NCI-H2029 (cell line): ENCODE measurements around the gene SLC37A4.
"Not testable (repeated sequence)": the region's sequence is repeated elsewhere in the genome, so short reads cannot be mapped to it uniquely, and the experiment has no call there.

Experiments
- DNase-seq: peaks from one replicate; lab custom pipeline; 2025; lab: John Stamatoyannopoulos, UW

Gene SLC37A4

DNA sequence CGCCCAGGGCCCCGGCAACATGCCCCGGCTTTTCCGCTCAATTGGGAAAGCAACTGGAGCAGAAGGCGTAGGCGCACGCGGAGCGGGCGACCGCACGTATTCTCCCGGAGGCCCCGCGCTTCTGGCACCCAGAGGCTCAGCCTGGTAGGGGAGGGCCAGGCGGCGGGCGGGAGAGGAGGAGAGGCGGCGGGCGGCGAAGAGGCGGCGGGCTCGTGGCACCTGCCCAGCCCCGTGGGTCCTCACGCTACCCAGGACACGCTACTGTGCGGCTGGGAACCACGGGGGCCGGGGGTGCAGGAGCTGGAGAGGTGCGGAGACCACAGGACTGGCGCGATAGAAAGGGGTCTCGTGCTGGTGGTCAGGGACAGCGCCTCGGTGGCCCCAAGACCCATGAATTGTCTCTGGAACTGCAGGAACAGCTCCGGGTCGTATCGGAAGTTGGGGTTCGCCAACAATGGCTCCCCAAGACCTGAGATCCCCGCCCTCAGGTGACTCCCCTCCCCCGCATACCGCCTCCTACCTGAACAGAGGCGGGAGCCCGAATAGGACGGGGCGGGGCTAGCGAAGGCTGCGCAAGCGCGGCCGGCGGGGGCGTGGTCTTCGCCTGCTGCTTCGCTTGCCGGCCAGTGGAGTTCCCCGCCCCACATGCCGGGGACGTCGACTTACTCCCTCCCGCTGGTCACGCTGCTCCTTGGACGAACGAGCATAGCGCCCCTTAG lies at the start of gene SLC37A4:
TSS of gene SLC37A4 (minus strand) at position 549 of the 719 bp plus-strand sequence.
- peak; percentile 97 for DNase-seq

DNA sequence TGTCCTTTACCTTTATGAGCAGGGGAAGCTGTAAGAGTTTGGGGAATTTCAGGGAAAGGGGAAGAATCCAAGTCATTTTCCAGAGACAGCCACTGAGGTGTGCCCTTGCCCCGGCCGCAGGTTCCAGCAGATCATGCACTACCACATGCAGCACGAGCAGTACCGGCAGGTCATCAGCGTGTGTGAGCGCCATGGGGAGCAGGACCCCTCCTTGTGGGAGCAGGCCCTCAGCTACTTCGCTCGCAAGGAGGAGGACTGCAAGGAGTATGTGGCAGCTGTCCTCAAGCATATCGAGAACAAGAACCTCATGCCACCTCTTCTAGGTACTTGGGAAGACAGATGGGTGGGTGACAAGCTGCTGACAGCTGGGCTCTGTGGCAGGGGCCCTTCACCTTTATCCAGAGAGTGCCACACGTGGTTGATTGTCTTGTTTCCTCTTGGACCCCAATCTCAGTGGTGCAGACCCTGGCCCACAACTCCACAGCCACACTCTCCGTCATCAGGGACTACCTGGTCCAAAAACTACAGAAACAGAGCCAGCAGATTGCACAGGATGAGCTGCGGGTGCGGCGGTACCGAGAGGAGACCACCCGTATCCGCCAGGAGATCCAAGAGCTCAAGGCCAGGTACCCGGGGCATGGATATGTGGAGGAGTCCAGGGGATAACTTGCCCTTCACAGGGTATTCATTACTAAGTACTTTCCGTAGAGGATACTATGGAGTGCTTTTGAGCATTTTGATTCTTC lies 48.2 kb upstream of the SLC37A4 start:
- DNase-seq: no peak

DNA sequence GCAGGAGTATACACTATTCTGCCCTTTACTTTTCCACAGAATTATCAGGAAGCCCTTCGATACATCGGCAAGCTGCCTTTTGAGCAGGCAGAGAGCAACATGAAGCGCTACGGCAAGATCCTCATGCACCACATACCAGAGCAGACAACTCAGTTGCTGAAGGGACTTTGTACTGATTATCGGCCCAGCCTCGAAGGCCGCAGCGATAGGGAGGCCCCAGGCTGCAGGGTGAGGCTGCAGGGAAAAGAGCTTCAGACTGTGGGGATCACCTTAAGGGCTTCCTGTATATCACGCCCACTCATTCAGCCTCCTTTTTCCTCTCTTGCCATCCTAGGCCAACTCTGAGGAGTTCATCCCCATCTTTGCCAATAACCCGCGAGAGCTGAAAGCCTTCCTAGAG lies 47.2 kb upstream of the SLC37A4 start:
- no peak for DNase-seq

DNA sequence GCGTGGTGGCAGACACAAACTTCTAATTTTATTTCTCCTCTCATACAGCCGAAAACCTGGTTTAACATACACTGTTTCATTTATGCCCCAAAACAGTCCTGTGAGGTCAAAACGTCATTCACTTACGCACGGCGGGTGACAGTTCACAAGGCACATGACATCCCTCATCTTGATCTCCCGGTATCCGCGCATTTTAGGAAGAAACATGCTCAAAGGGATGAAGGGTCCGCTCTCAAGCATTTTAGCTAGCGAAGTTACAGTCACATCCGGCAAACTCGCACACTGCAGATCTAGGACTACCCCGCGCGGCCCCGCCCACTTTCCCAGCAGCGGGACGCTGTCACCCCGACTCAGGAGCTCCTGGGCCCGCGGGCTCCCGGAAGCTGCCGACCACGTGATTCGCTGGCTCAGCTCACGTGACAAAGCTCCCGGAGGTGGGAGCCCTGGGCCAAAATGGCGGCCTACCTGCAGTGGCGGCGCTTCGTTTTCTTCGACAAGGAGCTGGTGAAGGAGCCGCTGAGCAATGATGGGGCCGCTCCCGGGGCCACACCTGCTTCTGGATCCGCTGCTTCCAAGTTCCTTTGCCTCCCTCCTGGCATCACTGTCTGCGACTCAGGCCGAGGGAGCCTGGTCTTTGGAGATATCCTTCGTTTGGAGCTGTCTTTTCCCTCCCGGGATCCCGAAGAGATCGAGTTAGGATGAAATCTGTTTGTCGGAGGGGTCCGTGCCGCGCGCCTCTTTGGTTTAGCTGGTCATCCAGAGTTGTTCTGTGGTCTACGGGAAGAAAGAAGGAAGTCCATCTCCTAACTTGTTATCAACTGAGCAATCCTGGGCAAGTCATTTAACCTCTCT lies 36.9 kb upstream of the SLC37A4 start, which contains the start of gene VPS11:
TSS of gene VPS11 (plus strand) at position 448 of the 852 bp plus-strand sequence. CDS start at position 454, 6 bp downstream.
- peak; percentile 91 for DNase-seq

DNA sequence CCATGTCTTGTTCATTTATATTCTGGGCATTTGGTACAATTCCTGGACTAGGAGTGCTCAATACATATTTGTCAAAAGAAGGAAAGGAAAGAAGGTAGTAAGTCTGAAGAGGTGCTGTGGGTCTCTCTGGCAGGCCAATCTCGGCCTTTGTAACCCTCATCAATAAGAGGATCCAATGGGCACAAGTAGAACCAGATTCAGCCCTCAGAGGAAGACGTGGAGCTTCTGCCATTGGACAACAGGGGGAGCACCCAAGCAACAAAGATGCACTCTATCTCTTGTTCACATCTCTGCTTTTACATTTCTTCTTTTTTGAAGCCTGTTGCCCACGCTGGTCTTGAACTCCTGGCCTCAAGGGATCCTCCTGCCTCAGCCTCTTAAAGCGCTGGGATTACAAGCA lies 34.7 kb upstream of the SLC37A4 start:
- DNase-seq: no peak

DNA sequence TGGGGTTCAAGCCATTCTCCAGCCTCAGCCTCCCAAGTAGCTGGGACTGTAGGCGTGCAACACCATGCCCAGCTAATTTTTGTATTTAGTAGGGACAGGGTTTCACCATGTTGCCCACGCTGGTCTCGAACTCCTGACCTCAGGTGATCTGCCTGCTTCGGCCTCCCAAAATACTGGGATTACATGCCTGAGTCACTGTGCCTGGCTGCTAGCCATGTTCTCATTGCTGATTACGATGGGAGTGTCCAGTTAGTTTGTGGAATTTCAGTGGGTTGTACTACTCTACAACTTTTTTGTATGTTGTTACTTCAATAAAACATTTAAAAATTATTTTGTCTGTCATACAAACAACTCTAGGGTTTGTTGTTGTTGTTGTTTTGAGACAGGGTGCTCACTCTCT lies 32.1 kb upstream of the SLC37A4 start:
- no peak for DNase-seq

DNA sequence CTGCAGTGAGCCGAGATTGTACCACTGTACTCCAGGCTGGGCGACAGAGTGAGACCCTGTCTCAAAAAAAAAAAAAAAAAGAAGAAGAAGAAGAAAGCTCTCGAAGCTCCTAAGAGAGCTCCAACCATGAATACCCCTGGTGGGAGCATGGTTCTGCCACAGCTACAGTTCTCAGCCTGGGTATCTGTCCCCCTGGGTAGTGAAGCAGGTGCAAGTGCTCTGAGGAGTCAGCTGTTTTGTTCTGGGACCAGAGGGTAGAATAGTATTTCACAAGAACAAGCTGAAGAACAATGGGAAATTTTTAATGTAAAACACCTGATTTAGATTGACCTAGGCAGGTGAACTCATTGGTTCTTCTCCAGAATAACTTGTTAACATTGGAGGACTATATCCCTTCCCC lies 30.6 kb upstream of the SLC37A4 start:
- no peak for DNase-seq

DNA sequence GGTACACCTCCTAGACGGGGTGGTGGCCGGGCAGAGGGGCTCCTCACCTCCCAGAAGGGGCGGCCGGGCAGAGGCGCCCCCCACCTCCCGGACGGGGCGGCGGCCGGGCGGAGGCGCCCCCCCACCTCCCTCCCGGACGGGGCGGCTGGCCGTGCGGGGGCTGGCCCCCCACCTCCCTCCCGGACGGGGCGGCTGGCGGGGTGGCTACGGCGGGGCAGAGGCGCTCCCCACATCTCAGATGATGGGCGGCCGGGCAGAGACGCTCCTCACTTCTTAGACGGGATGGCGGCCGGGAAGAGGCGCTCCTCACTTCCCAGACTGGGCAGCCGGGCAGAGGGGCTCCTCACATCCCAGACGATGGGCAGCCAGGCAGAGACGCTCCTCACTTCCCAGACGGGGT lies 28.5 kb upstream of the SLC37A4 start:
- not testable (repeated sequence) for DNase-seq

DNA sequence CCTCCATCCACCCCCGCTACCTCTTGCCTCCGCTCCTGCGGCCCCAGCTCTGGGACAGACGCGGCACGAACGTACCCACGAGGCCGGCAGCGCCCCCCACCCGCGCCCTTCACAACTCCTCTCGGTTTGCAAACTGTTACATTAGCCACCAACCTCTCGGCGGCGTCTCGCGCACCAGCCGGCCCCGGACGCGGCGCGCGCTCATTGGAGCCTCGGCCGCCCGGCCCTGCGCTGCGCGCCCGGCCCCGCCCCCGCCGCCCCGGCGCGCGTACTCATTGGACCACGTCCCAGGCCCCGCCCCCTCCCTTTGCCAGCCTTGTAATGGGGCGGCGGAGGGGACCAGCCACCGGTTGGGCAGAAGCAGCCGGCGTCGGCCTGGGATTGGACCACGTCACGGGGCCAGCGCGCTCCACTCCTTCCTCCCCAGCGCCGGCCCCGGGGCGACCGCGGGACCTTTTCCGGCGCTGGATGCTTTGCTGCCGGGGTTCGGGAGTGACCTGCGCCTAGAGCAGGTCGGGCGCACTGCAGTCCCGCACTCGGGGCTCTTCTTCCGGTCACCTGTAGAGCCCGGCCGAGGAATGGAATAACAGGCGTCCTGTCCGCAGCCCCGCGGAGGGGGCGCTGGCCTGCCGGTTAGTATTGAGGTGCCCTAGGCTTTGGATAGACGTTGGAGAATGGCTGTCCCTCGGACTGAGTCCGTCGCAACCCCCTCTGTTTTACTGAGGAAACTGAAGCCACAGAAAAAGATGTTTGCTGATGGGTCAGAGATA lies 26.5 kb upstream of the SLC37A4 start, which contains the start of gene HYOU1:
TSS of gene HYOU1 (minus strand) at position 206 of the 770 bp plus-strand sequence. CDS start 1,045 bp downstream, outside the sequence.
- DNase-seq: peak; percentile 92

DNA sequence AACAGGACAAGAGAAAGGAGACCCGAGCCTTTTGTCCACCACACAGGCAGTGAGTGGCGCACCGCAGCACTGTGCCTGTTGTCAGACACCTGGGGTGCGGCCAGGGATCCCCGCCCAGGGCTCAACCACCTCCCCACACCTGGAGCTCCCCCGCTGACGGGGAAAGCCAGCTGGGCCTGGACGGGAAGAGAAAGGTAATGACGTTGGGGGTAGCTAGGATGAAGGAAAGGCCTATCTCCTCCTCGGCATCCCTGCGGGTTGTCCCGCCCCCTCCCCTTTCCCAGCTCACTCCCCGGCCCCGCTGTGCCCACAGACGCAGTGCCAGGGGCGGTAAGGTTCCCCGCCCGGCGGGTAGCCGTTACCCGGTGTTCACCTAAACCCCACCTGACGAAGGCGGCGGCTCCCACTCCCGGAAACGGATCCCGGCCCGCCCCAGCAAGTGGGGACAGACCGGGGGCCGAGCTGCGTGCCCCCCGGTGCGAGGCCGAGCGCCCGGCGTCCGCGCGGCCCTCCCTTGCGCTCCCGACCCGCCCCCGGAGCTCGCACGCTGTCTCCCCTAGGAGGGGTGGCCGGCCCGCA lies 25.8 kb upstream of the SLC37A4 start:
- DNase-seq: no peak

DNA sequence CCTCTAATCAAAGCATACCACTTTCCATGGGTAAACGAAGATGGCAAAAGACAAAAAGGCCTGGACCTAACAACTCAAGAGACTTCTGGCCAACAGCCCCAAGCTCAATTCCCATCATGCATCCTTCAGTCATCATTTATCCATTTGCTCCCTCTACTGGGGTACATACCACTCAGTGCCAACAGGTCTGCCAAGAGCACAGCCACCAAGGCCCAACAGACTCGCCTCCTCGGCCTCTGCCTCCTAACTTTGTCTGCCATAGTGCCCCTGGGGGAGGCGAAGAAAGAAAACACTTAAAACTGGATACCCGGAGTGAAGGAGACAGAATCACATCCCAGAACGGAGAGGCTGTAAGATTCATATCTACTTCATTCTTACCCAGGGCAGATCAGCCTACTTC lies 25.2 kb upstream of the SLC37A4 start:
- DNase-seq: no peak

DNA sequence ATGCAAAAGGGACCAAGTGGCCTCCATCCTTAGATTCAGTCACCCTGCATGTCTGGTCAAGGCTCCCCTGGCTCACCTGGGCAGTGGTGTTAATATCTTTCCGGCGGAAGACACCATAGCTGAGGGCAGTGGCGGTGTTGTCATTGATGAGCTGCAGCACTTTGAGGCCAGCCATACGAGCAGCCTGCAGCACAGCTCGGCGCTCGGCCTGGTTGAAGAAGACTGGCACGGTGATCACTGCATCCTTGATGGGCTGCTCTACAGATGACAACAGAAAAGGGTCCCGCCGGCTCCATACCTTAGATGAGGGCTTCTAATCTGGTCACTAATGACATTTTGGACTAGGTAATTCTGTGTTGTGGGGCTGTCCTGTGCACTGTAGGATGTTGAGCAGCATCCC lies 23.7 kb upstream of the SLC37A4 start:
- no peak for DNase-seq

DNA sequence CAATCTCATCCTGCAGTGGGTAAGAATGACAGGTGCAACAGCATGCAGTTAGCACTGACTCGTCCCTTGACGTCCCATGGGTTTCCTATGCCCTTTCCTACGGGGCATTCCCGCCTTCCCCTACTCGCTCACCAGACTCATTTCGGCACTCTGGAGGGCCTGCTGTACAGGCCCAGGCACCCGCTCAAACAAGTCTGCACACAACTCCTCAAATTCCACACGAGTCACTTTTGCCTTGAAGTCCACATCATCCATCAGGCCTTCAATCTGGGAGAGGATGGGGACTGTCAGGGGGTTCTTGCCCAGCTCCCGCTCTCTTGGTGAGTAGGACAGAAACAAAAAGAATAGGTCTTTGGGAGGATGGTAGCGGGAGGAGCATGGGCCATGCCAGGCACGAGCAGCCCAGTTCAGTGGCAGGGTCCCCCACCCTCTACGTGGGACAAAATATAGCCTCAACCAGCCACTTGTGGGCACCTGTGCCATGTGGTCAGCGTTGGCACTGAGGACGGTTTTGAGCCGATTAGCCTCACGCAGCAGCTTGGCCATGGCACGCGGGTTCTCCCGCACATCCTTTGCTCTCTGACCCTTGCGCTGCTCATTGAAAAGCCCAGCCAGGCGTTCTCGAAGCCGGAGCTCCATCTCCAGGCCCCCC lies 21.6 kb upstream of the SLC37A4 start:
- DNase-seq: no peak

DNA sequence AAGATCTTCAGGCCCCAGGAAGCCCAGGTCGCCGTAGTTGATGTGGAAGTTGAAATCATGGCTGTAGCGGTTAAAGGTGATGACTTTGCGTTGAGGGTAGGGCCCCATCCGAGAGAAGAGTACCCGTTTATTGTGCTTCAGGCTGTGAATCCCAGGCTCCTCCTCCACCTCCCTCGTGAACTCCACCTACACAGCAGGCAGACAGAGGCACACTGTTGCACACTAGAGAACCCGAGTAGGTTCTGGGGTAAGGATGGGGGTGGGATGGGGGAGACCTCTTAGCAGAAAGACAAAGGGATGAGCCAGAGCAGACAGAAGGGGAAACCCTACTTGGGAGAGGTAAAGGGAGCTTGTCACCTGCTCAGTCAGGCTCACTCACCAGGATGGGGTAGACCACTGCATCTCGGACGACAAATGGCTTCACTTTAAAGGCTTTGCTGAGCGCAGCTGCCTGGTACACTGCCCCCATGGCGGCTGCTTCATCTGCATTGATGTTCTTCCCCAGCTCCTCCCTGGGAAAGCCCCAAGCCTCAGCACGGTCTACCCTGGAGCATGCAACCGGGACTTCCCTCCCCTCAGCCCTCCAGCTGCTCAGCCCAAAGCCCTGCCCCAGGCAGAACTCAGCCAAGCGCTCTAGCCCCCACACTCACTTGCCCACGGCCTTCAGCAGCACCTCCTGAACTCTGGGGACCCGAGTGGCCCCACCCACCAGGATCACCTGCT lies 20.9 kb upstream of the SLC37A4 start:
- DNase-seq: no peak

DNA sequence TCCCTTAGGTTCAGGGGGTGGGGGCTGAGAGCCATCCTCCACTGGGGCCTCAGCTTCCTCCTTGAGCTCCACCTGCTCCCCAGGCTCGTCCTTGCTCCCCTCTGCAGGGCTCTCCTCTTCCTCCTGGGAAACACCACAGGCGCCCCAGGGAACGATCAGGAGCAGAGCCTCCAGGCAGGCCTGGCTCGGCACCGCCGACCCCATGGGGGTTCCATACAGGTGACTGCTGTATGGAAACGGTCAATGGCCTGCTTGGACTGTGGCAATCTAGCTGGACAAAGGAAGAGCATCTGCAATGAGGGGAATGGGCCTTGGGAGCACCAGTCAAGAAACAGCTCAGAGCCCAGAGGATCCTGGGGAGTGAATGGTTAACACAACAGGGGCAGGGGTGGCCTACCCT lies 18.4 kb upstream of the SLC37A4 start:
- no peak for DNase-seq

DNA sequence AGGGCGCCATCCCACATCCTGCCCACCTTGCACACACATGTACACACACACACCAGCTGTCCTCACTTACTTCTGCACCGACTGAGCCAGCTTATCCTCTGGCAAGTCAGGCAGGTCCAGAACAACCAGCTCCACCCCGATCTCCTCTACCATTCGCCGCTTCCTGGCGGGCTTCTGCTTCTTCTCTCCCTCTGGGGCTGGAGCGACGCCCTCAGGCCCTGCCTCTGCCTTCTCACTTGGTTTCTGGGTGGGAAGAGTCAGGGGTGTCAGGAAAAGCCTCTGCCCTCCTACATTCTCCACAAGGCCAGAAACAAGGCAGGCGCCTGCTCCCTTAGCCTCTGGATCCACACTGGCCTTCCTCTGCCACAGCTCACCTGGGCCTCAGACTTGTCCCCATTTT lies 18.0 kb upstream of the SLC37A4 start:
- no peak for DNase-seq

DNA sequence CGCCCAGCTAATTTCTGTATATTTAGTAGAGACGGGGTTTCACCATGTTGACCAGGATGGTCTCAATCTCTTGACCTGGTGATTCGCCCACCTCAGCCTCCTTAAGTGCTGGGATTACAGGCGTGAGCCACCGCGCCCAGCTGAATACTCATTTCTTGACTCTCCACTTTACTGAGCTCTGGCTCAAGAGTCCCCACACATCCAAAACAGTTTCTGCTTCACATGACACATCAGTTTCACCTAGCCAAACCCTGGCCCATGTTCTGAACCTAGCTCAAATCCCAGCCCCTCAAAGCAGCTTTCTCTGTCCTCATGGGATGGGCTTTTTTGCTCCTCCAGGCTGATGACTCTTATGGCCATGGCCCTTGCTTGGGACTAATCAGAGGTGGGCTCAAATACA lies 16.5 kb upstream of the SLC37A4 start:
- no peak for DNase-seq

DNA sequence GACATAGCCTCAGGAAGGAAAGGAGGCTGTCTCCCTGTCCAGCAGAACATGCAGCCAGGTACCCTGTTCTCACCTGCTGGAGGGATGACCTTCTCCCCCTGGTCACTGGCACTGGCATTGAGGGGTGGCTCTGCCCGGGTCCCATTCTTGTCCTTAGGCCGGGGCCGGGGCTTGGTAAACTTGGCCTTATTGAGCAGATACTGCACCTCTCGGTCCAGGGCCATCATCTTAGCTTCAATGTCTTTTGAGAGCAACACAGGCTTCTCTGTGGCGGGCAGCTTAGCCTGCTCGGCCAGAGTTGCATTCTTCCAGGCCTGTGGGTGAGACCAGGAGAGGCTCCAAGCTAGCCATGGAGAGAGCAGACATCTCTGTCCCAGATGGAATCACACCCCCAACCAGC lies 15.8 kb upstream of the SLC37A4 start:
- DNase-seq: no peak

DNA sequence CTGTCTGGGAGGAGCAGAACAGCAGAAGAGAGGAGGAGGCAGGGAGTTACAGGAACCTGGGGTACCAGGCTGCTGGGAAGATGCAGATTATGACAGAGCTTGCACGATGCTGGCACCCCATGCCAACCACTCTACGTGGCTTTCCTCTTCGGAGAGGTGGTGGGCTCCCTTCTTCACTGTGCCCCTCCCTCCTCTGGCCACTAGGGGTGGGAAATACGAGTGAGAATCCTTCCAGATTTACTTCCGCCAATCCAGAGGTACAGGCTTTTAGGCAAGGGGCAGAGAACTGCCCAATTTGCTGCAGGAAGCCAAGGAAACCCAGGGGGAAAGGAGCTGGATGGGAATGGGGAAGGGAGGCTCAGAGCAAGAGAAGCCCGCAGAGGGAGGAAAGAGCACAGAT lies 14.0 kb upstream of the SLC37A4 start:
- DNase-seq: no peak

DNA sequence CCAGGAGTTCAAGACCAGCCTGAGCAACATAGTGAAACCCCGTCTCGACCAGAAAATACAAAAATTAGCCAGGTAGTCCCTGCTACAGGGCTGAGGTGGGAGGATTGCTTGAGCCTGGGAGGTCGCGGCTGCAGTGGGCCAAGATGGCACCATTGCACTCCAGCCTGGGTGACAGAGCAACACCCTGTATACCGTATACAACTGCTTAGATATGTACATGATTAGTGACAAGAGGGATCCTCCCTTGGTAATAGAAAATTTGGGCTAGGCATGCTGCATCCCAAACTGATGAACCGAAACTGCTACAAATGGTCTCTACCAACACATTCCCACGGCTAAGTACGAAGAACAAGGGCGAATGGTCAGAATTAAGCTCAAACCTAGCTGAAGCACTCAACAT lies 12.2 kb upstream of the SLC37A4 start:
- DNase-seq: no peak
